ENCODE results near the gene ALKBH3. TPM values are rescaled to one million over a fixed set of nuclear protein-coding genes. Genes with fewer than 3 reads are reported as not detected.

ALKBH3 gene
- total RNA-seq, 3 donors from 2014 or later (not counting 1 experiment from before 2014, with no cell fraction given) = 24.3 to 30.8 (median 29.6) TPM

- Mint-ChIP-seq H3K36me3 (no peaks in the 10 kb centered on the region), H3K4me1 (peaks cover 12 to 13% of the 10 kb centered on the region in 2 donors), H3K9me3 (no peaks in the 10 kb centered on the region), H3K27ac (no peak overlapping the region), H3K27me3 (ENCODE audit: low read depth in 2 of 2) (peaks cover 0 to 9% of the 10 kb centered on the region in 2 donors), H3K4me3 (no peak overlapping the region)
- H3K9me3 ChIP-seq (ENCODE audit: control insufficient read depth, insufficient read depth, low read length) = no peaks in the 10 kb centered on the region
- H3K27me3 ChIP-seq (ENCODE audit: control insufficient read depth, insufficient read depth, low read length) = no peaks in the 10 kb centered on the region
- H3K4me1 ChIP-seq (ENCODE audit: control insufficient read depth, insufficient read depth, low read length) = peaks cover 16% of the 10 kb centered on the region
- WGBS (ENCODE audit: insufficient coverage) = 90% methylated on average over 13 of the region's 14 CpGs
- no peak for DNase-seq
- TF ChIP-seq CTCF (IDR thresholded peaks at IDR 0.05) = no peak
- H3K4me3 ChIP-seq (ENCODE audit: low read length) = no peak overlapping the region
- H3K27ac ChIP-seq (ENCODE audit: low read length) = no peak overlapping the region
- no peak for ATAC-seq
- H3K36me3 ChIP-seq (ENCODE audit: control insufficient read depth, insufficient read depth, low read length) = no peaks in the 10 kb centered on the region
- intact Hi-C loops (cut with micrococcal nuclease) = no loop called here
Observed at GRCh38 chr11:43934601-43935423, 54.2 kb downstream of the ALKBH3 start.

GRCh38 chr11:43935424-43935979 is 54.9 kb downstream of the ALKBH3 start:
- DNase-seq (no peak), ATAC-seq (no peak)
- peaks cover 9% of the 10 kb centered on the region for H3K4me1 ChIP-seq (ENCODE audit: control insufficient read depth, insufficient read depth, low read length)
- WGBS (ENCODE audit: insufficient coverage) = 83% methylated on average over 7 of the region's 7 CpGs
- peaks cover 7 to 8% of the 10 kb centered on the region in 2 donors for H3K4me1 Mint-ChIP-seq
- no peak overlapping the region for H3K4me3 Mint-ChIP-seq
- H3K9me3 ChIP-seq (ENCODE audit: control insufficient read depth, insufficient read depth, low read length) = no peaks in the 10 kb centered on the region
- TF ChIP-seq CTCF (IDR thresholded peaks at IDR 0.05) = no peak
- no peak overlapping the region for H3K27ac Mint-ChIP-seq
- no peak overlapping the region for H3K4me3 ChIP-seq (ENCODE audit: low read length)
- H3K36me3 ChIP-seq (ENCODE audit: control insufficient read depth, insufficient read depth, low read length) = no peaks in the 10 kb centered on the region
- H3K27ac ChIP-seq (ENCODE audit: low read length) = no peak overlapping the region
- H3K27me3 ChIP-seq (ENCODE audit: control insufficient read depth, insufficient read depth, low read length) = no peaks in the 10 kb centered on the region
- H3K36me3 Mint-ChIP-seq = no peaks in the 10 kb centered on the region
- no peaks in the 10 kb centered on the region for H3K9me3 Mint-ChIP-seq
- intact Hi-C loops (cut with micrococcal nuclease) = no loop called here
- peaks cover 0 to 9% of the 10 kb centered on the region in 2 donors for H3K27me3 Mint-ChIP-seq (ENCODE audit: low read depth in 2 of 2)

GRCh38 chr11:43936076-43936475 is 55.4 kb downstream of the ALKBH3 start:
- Histone ChIP-seq H3K27me3 (ENCODE audit: control insufficient read depth, insufficient read depth, low read length) (no peaks in the 10 kb centered on the region), H3K27ac (ENCODE audit: low read length) (no peak overlapping the region), H3K4me1 (ENCODE audit: control insufficient read depth, insufficient read depth, low read length) (peaks cover 3% of the 10 kb centered on the region), H3K4me3 (ENCODE audit: low read length) (no peak overlapping the region), H3K9me3 (ENCODE audit: control insufficient read depth, insufficient read depth, low read length) (no peaks in the 10 kb centered on the region), H3K36me3 (ENCODE audit: control insufficient read depth, insufficient read depth, low read length) (no peaks in the 10 kb centered on the region)
- no peak for ATAC-seq
- Mint-ChIP-seq H3K4me3 (no peak overlapping the region), H3K27ac (no peak overlapping the region), H3K9me3 (no peaks in the 10 kb centered on the region), H3K36me3 (no peaks in the 10 kb centered on the region), H3K27me3 (ENCODE audit: low read depth in 2 of 2) (peaks cover 6 to 14% of the 10 kb centered on the region in 2 donors), H3K4me1 (peaks cover 2 to 6% of the 10 kb centered on the region in 2 donors)
- 59% methylated on average over 5 of the region's 7 CpGs for WGBS (ENCODE audit: insufficient coverage)
- DNase-seq = no peak
- intact Hi-C loops (cut with micrococcal nuclease) = no loop called here
- TF ChIP-seq CTCF (IDR thresholded peaks at IDR 0.05) = no peak
